OCI-LY3 (cell line): ENCODE data around the gene GRID2.
"Not testable (repeated sequence)": the region's sequence is repeated elsewhere in the genome, so short reads cannot be mapped to it uniquely, and the experiment has no call there.

Experiments used
- H2AFZ ChIP-seq: fragments of 200-600, 300-600 bp; shearing (Covaris generic); 2 replicates; pipeline ENCODE4 v1.6.0; 2014; ENCODE audit warnings: antibody characterized with exemption, low read depth, low read length
- H3K27ac ChIP-seq: fragments of 200-600, 300-600 bp; sonication (generic); 2 replicates; pipeline ENCODE4 v1.5.1; 2014; ENCODE audit warnings: mild to moderate bottlenecking, low read length, moderate library complexity, mixed read lengths
- H3K27me3 ChIP-seq: fragments of 200-600, 300-600 bp; sonication (generic); 2 replicates; pipeline ENCODE4 v1.6.1; 2014; ENCODE audit warnings: low read depth, low read length, mixed read lengths
- H3K36me3 ChIP-seq: fragments of 200-600, 300-600 bp; sonication (generic); replicated peaks from 2 replicates; pipeline ENCODE3; 2014; ENCODE audit warnings: low read depth, low read length, mixed read lengths
- H3K4me1 ChIP-seq: fragments of 300-600, 200-600 bp; sonication (generic); 2 replicates; pipeline ENCODE4 v1.6.1; 2014; ENCODE audit warnings: low read length, mixed read lengths
- H3K4me2 ChIP-seq: fragments of 200-600, 300-600 bp; sonication (generic); 2 replicates; pipeline ENCODE4 v1.6.1; 2014; ENCODE audit warnings: low read length, mixed read lengths
- H3K4me3 ChIP-seq: fragments of 300-600, 200-600 bp; sonication (generic); 2 replicates; pipeline ENCODE4 v1.5.1; 2014; ENCODE audit warnings: antibody characterized with exemption, mild to moderate bottlenecking, low read length, moderate library complexity
- H3K79me2 ChIP-seq: fragments of 300-600, 200-600 bp; shearing (Covaris generic); 2 replicates; pipeline ENCODE4 v1.6.1; 2014; ENCODE audit warnings: mild to moderate bottlenecking, low read length, mixed read lengths
- H3K9ac ChIP-seq: fragments of 300-600, 200-600 bp; shearing (Covaris generic); 2 replicates; pipeline ENCODE4 v1.6.0; 2014; ENCODE audit warnings: mild to moderate bottlenecking, low read length, moderate library complexity
- H3K9me3 ChIP-seq: fragments of 200-600, 300-600 bp; shearing (Covaris generic); 2 replicates; pipeline ENCODE4 v1.6.1; 2014; ENCODE audit warnings: low read length, mixed read lengths; ENCODE audit not compliant: insufficient read depth
- H4K20me1 ChIP-seq: fragments of 200-600, 300-600 bp; sonication (generic); 2 replicates; pipeline ENCODE4 v1.6.1; 2016; ENCODE audit warnings: low read length, mixed read lengths; ENCODE audit not compliant: insufficient read depth
- CTCF ChIP-seq: fragments of 200-600, 300-600 bp; sonication (generic); IDR thresholded peaks from 2 replicates; pipeline ENCODE4 v1.5.1; 2014; ENCODE audit warnings: antibody characterized with exemption, low read length, low read depth
- EZH2phosphoT487 ChIP-seq: fragments of 200-600 bp; shearing (Covaris generic); IDR thresholded peaks from 2 replicates; pipeline ENCODE4 v1.6.1; 2018; ENCODE audit warnings: antibody characterized with exemption, mixed run types, low read depth

Gene GRID2

DNA sequence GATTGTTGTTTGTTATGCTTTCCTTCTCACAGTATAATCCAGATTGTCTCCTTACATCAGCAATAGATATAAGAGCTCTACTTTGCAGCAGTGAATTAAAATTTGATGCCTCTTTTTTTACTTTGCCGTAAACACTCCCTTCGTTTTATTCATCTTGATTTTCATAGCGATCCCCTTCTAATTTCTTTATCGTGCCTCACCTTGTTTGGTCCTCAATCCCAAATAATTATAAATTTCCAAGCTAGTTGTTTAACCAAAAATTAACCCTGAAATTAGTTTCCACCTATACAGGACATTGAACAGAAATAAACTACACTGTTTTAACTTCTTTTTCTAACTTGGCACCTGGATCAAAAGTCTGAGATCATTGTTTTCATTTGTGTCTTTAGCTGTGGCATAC, 35.1 kb upstream of the GRID2 start:
- Histone ChIP-seq H3K9ac (no peak overlapping the region), H3K36me3 (no peaks in the 10 kb centered on the region), H4K20me1 (no peaks in the 10 kb centered on the region), H3K4me2 (no peak overlapping the region), H3K4me3 (no peak overlapping the region), H2AFZ (no peak overlapping the region), H3K9me3 (no peaks in the 10 kb centered on the region), H3K4me1 (no peaks in the 10 kb centered on the region), H3K27me3 (no peaks in the 10 kb centered on the region), H3K27ac (no peak overlapping the region), H3K79me2 (no peaks in the 10 kb centered on the region)
- TF ChIP-seq EZH2phosphoT487, result no peak
- TF ChIP-seq CTCF, result no peak

DNA sequence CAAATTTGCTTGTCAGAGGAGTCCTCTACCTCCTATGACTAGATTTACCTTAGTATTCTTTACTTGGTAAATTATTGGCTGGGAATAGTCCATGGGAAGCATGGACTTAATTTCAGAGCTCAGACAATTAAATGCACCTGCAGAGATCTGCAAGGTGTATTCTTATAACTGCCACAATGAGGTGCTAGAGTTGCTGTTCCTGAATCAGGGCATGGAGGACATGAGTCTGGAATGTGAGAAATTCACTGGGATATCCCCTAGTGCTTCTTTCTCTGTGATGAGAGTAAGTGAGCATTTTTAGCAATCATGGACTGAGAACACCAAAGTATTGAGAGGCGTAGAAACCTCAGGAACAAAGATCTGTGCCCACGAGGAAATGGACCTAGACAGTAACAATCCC, 32.9 kb upstream of the GRID2 start:
- no peak for TF ChIP-seq CTCF
- TF ChIP-seq EZH2phosphoT487, result no peak
- H3K27ac ChIP-seq, result no peak overlapping the region
- H2AFZ ChIP-seq, result no peak overlapping the region
- H3K9me3 ChIP-seq, result no peaks in the 10 kb centered on the region
- H3K36me3 ChIP-seq, result no peaks in the 10 kb centered on the region
- no peak overlapping the region for H3K4me3 ChIP-seq
- H4K20me1 ChIP-seq, result no peaks in the 10 kb centered on the region
- no peak overlapping the region for H3K9ac ChIP-seq
- no peaks in the 10 kb centered on the region for H3K27me3 ChIP-seq
- no peak overlapping the region for H3K4me2 ChIP-seq
- H3K79me2 ChIP-seq, result no peaks in the 10 kb centered on the region
- no peaks in the 10 kb centered on the region for H3K4me1 ChIP-seq

DNA sequence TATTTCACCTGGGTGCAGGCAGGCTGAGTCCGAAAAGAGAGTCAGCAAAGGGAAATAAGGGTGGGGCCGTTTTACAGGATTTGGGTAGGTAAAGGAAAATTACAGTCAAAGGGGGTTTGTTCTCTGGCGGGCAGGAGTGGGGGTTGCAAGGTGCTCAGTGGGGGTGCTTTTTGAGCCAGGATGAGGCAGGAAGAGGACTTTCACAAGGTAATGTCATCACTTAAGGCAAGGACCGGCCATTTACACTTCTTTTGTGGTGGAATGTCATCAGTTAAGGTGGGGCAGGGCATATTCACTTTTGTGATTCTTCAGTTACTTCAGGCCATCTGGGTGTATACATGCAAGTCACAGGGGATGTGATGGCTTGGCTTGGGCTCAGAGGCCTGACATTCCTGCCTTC, 32.2 kb upstream of the GRID2 start:
- H3K4me1 ChIP-seq, H3K27ac ChIP-seq, H3K9me3 ChIP-seq, H3K36me3 ChIP-seq, H3K9ac ChIP-seq, H3K4me2 ChIP-seq, H4K20me1 ChIP-seq, H2AFZ ChIP-seq, H3K4me3 ChIP-seq, H3K27me3 ChIP-seq, H3K79me2 ChIP-seq: not testable (repeated sequence)

- not testable (repeated sequence) for H3K36me3 ChIP-seq, H3K9ac ChIP-seq, H3K79me2 ChIP-seq, H3K9me3 ChIP-seq, H3K4me2 ChIP-seq, H4K20me1 ChIP-seq, H3K4me1 ChIP-seq, H3K27ac ChIP-seq, H2AFZ ChIP-seq, H3K27me3 ChIP-seq, H3K4me3 ChIP-seq
Measured at GRCh38 chr4:92277057-92277881, 26.5 kb upstream of the GRID2 start.

DNA sequence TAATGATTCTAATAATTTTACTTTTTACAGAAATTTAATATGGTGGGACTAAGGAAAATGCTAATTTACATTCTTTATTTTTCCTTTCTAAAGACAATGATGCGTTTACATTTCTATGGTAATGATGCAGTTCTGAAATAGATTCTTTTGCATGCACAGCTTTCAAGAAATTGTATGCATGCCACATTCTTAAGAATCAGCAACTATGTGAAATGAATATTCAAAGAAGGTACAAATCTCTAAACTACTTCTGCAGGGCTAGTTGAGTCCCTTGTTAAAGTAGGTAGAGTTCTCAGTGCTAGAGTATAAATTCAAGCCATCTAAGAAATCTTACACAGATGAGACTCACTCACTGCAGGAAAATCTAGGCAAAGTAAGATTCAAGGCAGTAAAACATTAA, 24.5 kb upstream of the GRID2 start:
- Histone ChIP-seq H3K9ac (no peak overlapping the region), H3K79me2 (no peaks in the 10 kb centered on the region), H3K4me3 (no peak overlapping the region), H4K20me1 (no peaks in the 10 kb centered on the region), H3K27ac (no peak overlapping the region), H3K36me3 (no peaks in the 10 kb centered on the region), H3K4me1 (no peaks in the 10 kb centered on the region), H3K27me3 (no peaks in the 10 kb centered on the region), H3K9me3 (no peaks in the 10 kb centered on the region), H3K4me2 (no peak overlapping the region), H2AFZ (no peak overlapping the region)
- TF ChIP-seq CTCF (no peak), EZH2phosphoT487 (no peak)
